ENCODE results near the gene DPH1.

GRCh38 chr17:2012499-2012898, 17.5 kb upstream of the DPH1 start:
- TF ChIP-seq YY1 (IDR thresholded peaks at IDR 0.05) (no peak), HNF4G (IDR thresholded peaks at IDR 0.05) (no peak), ATF3 (IDR thresholded peaks at IDR 0.05) (no peak), RAD21 (IDR thresholded peaks at IDR 0.05) (no peak), CTCF (IDR thresholded peaks at IDR 0.05; ENCODE audit: low read depth, low read length, missing input control) (no peak), MAX (IDR thresholded peaks at IDR 0.05) (no peak), ZBTB33 (IDR thresholded peaks at IDR 0.05) (no peak), RXRA (IDR thresholded peaks at IDR 0.05) (no peak), TAF1 (conservative IDR thresholded peaks at IDR 0.05) (no peak), FOXA1 (IDR thresholded peaks at IDR 0.05) (no peak), GABPA (IDR thresholded peaks at IDR 0.05 in 1 of 2, conservative IDR thresholded peaks at IDR 0.05 in 1 of 2) (no peak), REST (IDR thresholded peaks at IDR 0.05) (no peak)

Data from liver (tissue), 3 donors.